Spinal cord (tissue), 10 donors: Measurements from ENCODE around the gene GRIFIN. TPM values are rescaled to one million over a fixed set of nuclear protein-coding genes. Genes with fewer than 3 reads are reported as not detected.

ENCODE experiments used
- DNase-seq, 6 donors: peaks; one replicate each; pipeline versions ENCODE4 v3.0.0 to v3.0.0-alpha.2; 2013 to 2015; ENCODE audit warnings: low spot score in 6 of 6, low read depth in 4 of 6
- H3K27ac ChIP-seq: one replicate; pipeline ENCODE4 v1.5.1; 2013; ENCODE audit warnings: low read depth, low read length, control low read depth
- H3K27me3 ChIP-seq: one replicate; pipeline ENCODE4 v1.6.1; 2013; ENCODE audit warnings: low read length; ENCODE audit not compliant: control insufficient read depth, insufficient read depth
- H3K36me3 ChIP-seq: one replicate; pipeline ENCODE4 v1.6.1; 2013; ENCODE audit warnings: low read length; ENCODE audit not compliant: control insufficient read depth, insufficient read depth
- H3K4me1 ChIP-seq: one replicate; pipeline ENCODE4 v1.6.1; 2013; ENCODE audit warnings: low read length; ENCODE audit not compliant: control insufficient read depth, insufficient read depth
- H3K4me3 ChIP-seq: one replicate; pipeline ENCODE4 v1.5.1; 2013; ENCODE audit warnings: low read depth, low read length, control low read depth
- H3K9me3 ChIP-seq: one replicate; pipeline ENCODE4 v1.6.1; 2013; ENCODE audit warnings: low read length; ENCODE audit not compliant: control insufficient read depth, insufficient read depth
- WGBS: methylation state at CpG from one replicate; pipeline ENCODE4 v1.1.5; 2013; ENCODE audit warnings: missing lambda C conversion rate; ENCODE audit not compliant: insufficient coverage; 5-methylcytosine and 5-hydroxymethylcytosine counted together
- polyA plus RNA-seq, 2 donors: library from polyadenylated mRNA; unstranded; fragments of 120-200 nt; gene quantifications; one replicate each; pipeline ENCODE4 v1.2.1, GENCODE V29; 2013; ENCODE audit not compliant: insufficient read length in 2 of 2
- total RNA-seq, 2 donors: library from RNA; depleted of rRNA in 1 of 2; stranded (reverse); fragments of 120-200 nt in 1 of 2; fragments of >200 nt in 1 of 2; gene quantifications; one replicate each; pipeline versions ENCODE4 v1.2.3 to v1.2.4, GENCODE V29; 2013 to 2014
- donor health status: healthy.

Gene GRIFIN
- total and polyA plus RNA-seq, 4 donors = 0.41 TPM; not detected in 3

DNA sequence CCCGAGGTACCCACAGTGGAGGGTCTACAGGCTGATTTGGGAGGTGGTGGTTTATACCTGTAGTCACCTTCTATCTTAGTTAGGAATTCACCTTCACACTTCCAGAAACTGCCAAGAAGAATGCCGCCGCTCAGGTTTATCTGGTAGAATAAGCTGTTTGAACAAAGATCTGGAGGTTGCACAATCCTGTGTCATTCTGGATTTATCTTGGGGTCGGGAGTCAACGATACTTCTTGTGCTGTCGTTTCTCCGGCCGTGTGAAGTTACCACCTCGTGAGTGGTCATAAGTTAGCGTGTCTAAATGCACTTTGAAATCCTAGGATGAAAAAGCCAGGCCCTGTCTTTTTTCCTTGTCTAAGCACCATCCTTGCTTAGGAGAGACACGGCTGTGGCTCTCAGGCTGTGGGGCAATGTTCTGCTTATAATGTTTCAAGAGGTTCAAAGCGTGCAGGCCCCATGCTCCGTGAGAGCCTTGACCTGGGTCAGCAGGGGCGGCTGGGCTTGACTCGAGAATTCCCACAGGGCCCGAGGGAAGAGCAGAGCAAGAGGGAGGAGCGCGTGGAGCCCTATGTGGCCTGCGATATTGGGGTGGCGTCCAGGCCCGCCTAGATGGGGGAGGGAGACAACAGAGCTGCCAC is 35.5 kb downstream of the GRIFIN start:
- Histone ChIP-seq H3K9me3 (no peaks in the 10 kb centered on the region), H3K36me3 (peaks cover 39% of the 10 kb centered on the region), H3K4me3 (no peak overlapping the region), H3K27me3 (no peaks in the 10 kb centered on the region), H3K4me1 (peaks cover 19% of the 10 kb centered on the region), H3K27ac (no peak overlapping the region)
- whole genome bisulfite sequencing = 57% methylated on average over 20 of the region's 21 CpGs
- no peak for DNase-seq

GRCh38 chr7:2438775-2439174 is 37.4 kb downstream of the GRIFIN start:
- Histone ChIP-seq H3K27me3 (no peaks in the 10 kb centered on the region), H3K4me3 (no peak overlapping the region), H3K4me1 (peaks cover 7% of the 10 kb centered on the region), H3K36me3 (peaks cover 53% of the 10 kb centered on the region), H3K27ac (no peak overlapping the region), H3K9me3 (no peaks in the 10 kb centered on the region)
- WGBS = 93% methylated on average over 13 of the region's 13 CpGs
- no peak for DNase-seq

GRCh38 chr7:2438186-2438585 is 38.0 kb downstream of the GRIFIN start:
- no peak overlapping the region for H3K4me3 ChIP-seq
- 86% methylated on average over 5 of the region's 7 CpGs for WGBS

DNA sequence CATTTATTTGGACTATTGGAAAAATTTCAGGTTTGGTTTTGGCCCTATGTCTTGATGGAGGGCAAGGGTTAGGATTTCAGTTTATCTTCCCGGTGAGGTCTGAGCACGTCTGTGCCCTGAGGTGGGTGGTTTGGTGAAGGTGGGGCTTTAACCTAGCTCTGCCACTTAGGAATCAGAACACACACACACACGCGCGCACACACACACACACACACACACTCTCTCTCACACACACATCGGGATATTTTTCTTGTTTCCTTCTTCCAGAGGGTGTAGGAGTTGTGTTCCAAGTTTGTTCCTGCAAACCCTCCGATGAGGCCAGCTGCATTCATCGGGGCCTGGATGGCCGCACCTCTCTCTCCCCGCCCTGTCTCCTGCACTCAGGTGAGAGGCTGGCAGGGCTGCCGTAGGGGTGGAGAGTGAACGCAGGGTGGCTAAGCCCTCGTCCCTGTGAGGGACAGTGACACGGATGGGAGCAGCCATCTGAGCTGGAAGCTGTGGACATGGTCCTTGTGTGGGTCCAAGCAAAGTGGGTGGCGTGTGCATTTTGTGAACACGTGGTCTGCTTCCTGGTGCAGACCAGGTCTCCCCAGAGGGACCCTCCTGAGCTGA is 38.6 kb downstream of the GRIFIN start:
- no peaks in the 10 kb centered on the region for H3K27me3 ChIP-seq
- WGBS = 94% methylated on average over 9 of the region's 16 CpGs
- no peak overlapping the region for H3K27ac ChIP-seq
- H3K36me3 ChIP-seq = peaks cover 63% of the 10 kb centered on the region
- H3K4me3 ChIP-seq = no peak overlapping the region
- DNase-seq = no peak
- H3K4me1 ChIP-seq = peaks cover 7% of the 10 kb centered on the region
- H3K9me3 ChIP-seq = no peaks in the 10 kb centered on the region

More at GRCh38 chr7:2438186-2438585, 38.0 kb downstream of the GRIFIN start:
- no peaks in the 10 kb centered on the region for H3K9me3 ChIP-seq
- no peaks in the 10 kb centered on the region for H3K27me3 ChIP-seq
- no peak overlapping the region for H3K27ac ChIP-seq
- DNase-seq = no peak
- peaks cover 7% of the 10 kb centered on the region for H3K4me1 ChIP-seq
- peaks cover 59% of the 10 kb centered on the region for H3K36me3 ChIP-seq

- Histone ChIP-seq H3K36me3 (peaks cover 65% of the 10 kb centered on the region), H3K4me3 (no peak overlapping the region)
- 93% methylated on average over 8 of the region's 9 CpGs for WGBS
These were observed 39.1 kb downstream of the GRIFIN start for GRCh38 chr7:2437136-2437535.

GRCh38 chr7:2436341-2437104 is 39.7 kb downstream of the GRIFIN start:
- H3K36me3 ChIP-seq = peaks cover 67% of the 10 kb centered on the region
- WGBS = 57% methylated on average over 16 of the region's 25 CpGs
- no peaks in the 10 kb centered on the region for H3K9me3 ChIP-seq
- no peak for DNase-seq
- H3K4me1 ChIP-seq = peaks cover 7% of the 10 kb centered on the region
- no peak overlapping the region for H3K27ac ChIP-seq
- H3K27me3 ChIP-seq = no peaks in the 10 kb centered on the region
- H3K4me3 ChIP-seq = no peak overlapping the region

More at GRCh38 chr7:2437136-2437535, 39.1 kb downstream of the GRIFIN start:
- DNase-seq = no peak
- Histone ChIP-seq H3K27ac (no peak overlapping the region), H3K27me3 (no peaks in the 10 kb centered on the region), H3K4me1 (peaks cover 7% of the 10 kb centered on the region), H3K9me3 (no peaks in the 10 kb centered on the region)

DNA sequence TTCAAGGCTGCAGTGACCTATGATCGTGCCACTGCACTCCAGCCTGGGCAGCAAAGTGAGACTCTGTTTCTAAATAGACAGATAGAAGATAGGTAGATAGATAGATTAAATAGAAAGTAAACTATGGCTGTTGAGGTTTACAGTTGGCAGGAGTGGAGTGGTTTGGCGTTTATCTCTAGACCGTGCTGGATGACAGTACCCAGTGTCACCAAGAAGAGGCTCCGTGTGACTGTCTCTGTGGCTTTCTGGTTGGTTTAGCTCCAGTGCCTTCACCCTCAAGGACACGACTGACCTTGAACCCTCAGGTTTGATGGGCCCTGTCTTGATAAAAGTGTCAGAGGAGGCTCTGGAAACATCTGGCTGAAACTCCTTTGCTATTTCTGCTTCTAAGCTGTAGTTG is 41.1 kb downstream of the GRIFIN start:
- H3K36me3 ChIP-seq = peaks cover 62% of the 10 kb centered on the region
- WGBS = 90% methylated on average over 5 of the region's 5 CpGs
- peaks cover 5% of the 10 kb centered on the region for H3K4me1 ChIP-seq
- peaks cover 3% of the 10 kb centered on the region for H3K9me3 ChIP-seq
- no peaks in the 10 kb centered on the region for H3K27me3 ChIP-seq
- H3K4me3 ChIP-seq = no peak overlapping the region
- no peak overlapping the region for H3K27ac ChIP-seq
- DNase-seq = no peak

GRCh38 chr7:2433713-2434550 is 42.3 kb downstream of the GRIFIN start:
- WGBS = 93% methylated on average over 25 of the region's 42 CpGs
- no peak overlapping the region for H3K27ac ChIP-seq
- H3K36me3 ChIP-seq = peaks cover 61% of the 10 kb centered on the region

More at GRCh38 chr7:2433713-2434550, 42.3 kb downstream of the GRIFIN start:
- Histone ChIP-seq H3K4me1 (peaks cover 5% of the 10 kb centered on the region), H3K9me3 (peaks cover 3% of the 10 kb centered on the region), H3K4me3 (no peak overlapping the region), H3K27me3 (no peaks in the 10 kb centered on the region)
- DNase-seq = no peak
